GM19239 (cell line): ENCODE data around the gene RERE.
"Not testable (repeated sequence)": the region's sequence is repeated elsewhere in the genome, so short reads cannot be mapped to it uniquely, and the experiment has no call there.

ENCODE experiments used
- DNase-seq: peaks from one replicate; pipeline ENCODE4 v3.0.0; 2011; ENCODE audit warnings: low spot score; ENCODE audit not compliant: insufficient read length
- FAIRE-seq: peaks from 2 replicates; lab custom pipeline; 2011; peaks lifted over from hg19 to GRCh38; lab: Jason Lieb, UNC

RERE gene

GRCh38 chr1:8813016-8813763, 4.2 kb downstream of the RERE start:
- DNase-seq = no peak
- peak; percentile 18 for FAIRE-seq

GRCh38 chr1:8812081-8812480, 5.4 kb downstream of the RERE start:
- FAIRE-seq = no peak

GRCh38 chr1:8810987-8811386, 6.5 kb downstream of the RERE start:
- no peak for FAIRE-seq
- DNase-seq = no peak

More at GRCh38 chr1:8812081-8812480, 5.4 kb downstream of the RERE start:
- no peak for DNase-seq

- no peak for DNase-seq
- no peak for FAIRE-seq
These were observed 8.1 kb downstream of the RERE start for GRCh38 chr1:8809342-8809736.

GRCh38 chr1:8807004-8807403, 10.4 kb downstream of the RERE start:
- FAIRE-seq (no peak), DNase-seq (no peak)

- DNase-seq = no peak
- FAIRE-seq = no peak
These were observed 17.0 kb downstream of the RERE start for GRCh38 chr1:8800416-8800815.

- FAIRE-seq (no peak), DNase-seq (no peak)
These were observed 20.2 kb downstream of the RERE start for GRCh38 chr1:8797216-8797615.

- DNase-seq (no peak), FAIRE-seq (no peak)
These were observed 20.6 kb downstream of the RERE start for GRCh38 chr1:8796812-8797211.

GRCh38 chr1:8794605-8795004, 22.8 kb downstream of the RERE start:
- DNase-seq (no peak), FAIRE-seq (no peak)

GRCh38 chr1:8791819-8792218, 25.6 kb downstream of the RERE start:
- FAIRE-seq (no peak), DNase-seq (no peak)

- DNase-seq (no peak), FAIRE-seq (no peak)
These were observed 26.5 kb downstream of the RERE start for GRCh38 chr1:8790987-8791386.

- FAIRE-seq (no peak), DNase-seq (no peak)
These were observed 27.0 kb downstream of the RERE start for GRCh38 chr1:8790478-8790877.

- FAIRE-seq (no peak), DNase-seq (no peak)
These were observed 27.9 kb downstream of the RERE start for GRCh38 chr1:8789314-8790214.

GRCh38 chr1:8787218-8787617, 30.2 kb downstream of the RERE start:
- DNase-seq = no peak
- no peak for FAIRE-seq

- not testable (repeated sequence) for DNase-seq, FAIRE-seq
These were observed 31.2 kb downstream of the RERE start for GRCh38 chr1:8786204-8786603.

- FAIRE-seq = no peak
These were observed 34.5 kb downstream of the RERE start for GRCh38 chr1:8782955-8783354.

GRCh38 chr1:8782001-8782620, 35.3 kb downstream of the RERE start:
- no peak for DNase-seq
- FAIRE-seq = no peak

More at GRCh38 chr1:8782955-8783354, 34.5 kb downstream of the RERE start:
- DNase-seq = no peak

- DNase-seq (no peak), FAIRE-seq (no peak)
These were observed 37.0 kb downstream of the RERE start for GRCh38 chr1:8780405-8780804.

- DNase-seq = no peak
- FAIRE-seq = no peak
These were observed 39.6 kb downstream of the RERE start for GRCh38 chr1:8777867-8778266.

GRCh38 chr1:8776104-8776503, 41.3 kb downstream of the RERE start:
- FAIRE-seq (no peak), DNase-seq (no peak)

- DNase-seq = no peak
- no peak for FAIRE-seq
These were observed 50.4 kb downstream of the RERE start for GRCh38 chr1:8767006-8767405.
